ENCODE data around the gene CCKAR. TPM values are rescaled to one million over a fixed set of nuclear protein-coding genes. Genes with fewer than 3 reads are reported as not detected.

The CCKAR gene
- total RNA-seq, 1 donor, result not detected

Other genes with a start within 250 kb of the CCKAR start
- 156 TPM for gene RBPJ, start 169.5 kb downstream of the CCKAR start, total RNA-seq
- 10.5 TPM for gene TBC1D19, start 93.6 kb upstream of the CCKAR start, total RNA-seq

Data from mononuclear cell (primary cell).